Naive thymus-derived CD8-positive, alpha-beta T cell (primary cell): ENCODE data around the gene RBM15B. TPM values are rescaled to one million over a fixed set of nuclear protein-coding genes. Genes with fewer than 3 reads are reported as not detected.

Source experiments
- ATAC-seq, 2 donors: fragments of 150-1000 bp; cut with Tn5 transposase in 1 of 2; sonication (Bioruptor Pico), chemical (Tn5 transposase) in 1 of 2; 1 replicate in 1 of 2; 2 replicates in 1 of 2; pipeline ENCODE4 v1.10.0; 2021; ENCODE audit warnings: mild to moderate bottlenecking in 2 of 2, moderate library complexity in 2 of 2
- POLR2A ChIA-PET: fragments of 350-600 bp; sonication (Branson Sonifier 250); formaldehyde crosslinking; loops from one replicate; lab custom pipeline; 2021; ENCODE audit warnings: antibody characterized with exemption; lab: Charles Lee
- DNase-seq, 10 donors: peaks; one replicate each; pipeline versions ENCODE4 v3.0.0 to v3.0.0-alpha.2; 2020 to 2022
- H3K27ac Mint-ChIP-seq, 10 donors: one replicate each; pipeline ENCODE4 v1.8.0; 2020 to 2022; ENCODE audit warnings: mild to moderate bottlenecking in 10 of 10, mixed read lengths in 10 of 10, moderate library complexity in 4 of 10, inconsistent platforms in 1 of 10
- H3K27me3 Mint-ChIP-seq, 5 donors: one replicate each; pipeline ENCODE4 v1.8.0; 2021 to 2022; ENCODE audit warnings: mixed read lengths in 5 of 5
- H3K36me3 Mint-ChIP-seq, 3 donors: one replicate each; pipeline ENCODE4 v1.8.0; 2020 to 2022; ENCODE audit warnings: mixed read lengths in 3 of 3, mild to moderate bottlenecking in 2 of 3, inconsistent platforms in 1 of 3
- H3K4me1 Mint-ChIP-seq, 4 donors: one replicate each; pipeline ENCODE4 v1.8.0; 2021 to 2022; ENCODE audit warnings: mixed read lengths in 4 of 4
- H3K4me3 Mint-ChIP-seq, 10 donors: one replicate each; pipeline ENCODE4 v1.8.0; 2020 to 2022; ENCODE audit warnings: mild to moderate bottlenecking in 10 of 10, mixed read lengths in 10 of 10, moderate library complexity in 6 of 10, inconsistent platforms in 1 of 10
- H3K9me3 Mint-ChIP-seq, 9 donors: one replicate each; pipeline ENCODE4 v1.8.0; 2020 to 2022; ENCODE audit warnings: mixed read lengths in 9 of 9, mild to moderate bottlenecking in 3 of 9, inconsistent platforms in 1 of 9, moderate library complexity in 1 of 9
- polyA plus RNA-seq, 3 donors: library from polyadenylated mRNA; unstranded; fragments of 300-500 nt; fragmentation: Illumina TruSeq; gene quantifications; one replicate each; pipeline ENCODE4 v1.2.3, GENCODE V29; 2021
- total RNA-seq, 8 experiments: library from RNA in 2 of 8; stranded (reverse) in 2 of 8; gene quantifications; one replicate each; pipeline ENCODE4 v1.2.3 and lab custom pipeline; 2021 to 2026

The RBM15B gene
- total and polyA plus RNA-seq, 5 experiments from 2014 or later, result 12.9 to 42.0 (median 27.3) TPM

DNA sequence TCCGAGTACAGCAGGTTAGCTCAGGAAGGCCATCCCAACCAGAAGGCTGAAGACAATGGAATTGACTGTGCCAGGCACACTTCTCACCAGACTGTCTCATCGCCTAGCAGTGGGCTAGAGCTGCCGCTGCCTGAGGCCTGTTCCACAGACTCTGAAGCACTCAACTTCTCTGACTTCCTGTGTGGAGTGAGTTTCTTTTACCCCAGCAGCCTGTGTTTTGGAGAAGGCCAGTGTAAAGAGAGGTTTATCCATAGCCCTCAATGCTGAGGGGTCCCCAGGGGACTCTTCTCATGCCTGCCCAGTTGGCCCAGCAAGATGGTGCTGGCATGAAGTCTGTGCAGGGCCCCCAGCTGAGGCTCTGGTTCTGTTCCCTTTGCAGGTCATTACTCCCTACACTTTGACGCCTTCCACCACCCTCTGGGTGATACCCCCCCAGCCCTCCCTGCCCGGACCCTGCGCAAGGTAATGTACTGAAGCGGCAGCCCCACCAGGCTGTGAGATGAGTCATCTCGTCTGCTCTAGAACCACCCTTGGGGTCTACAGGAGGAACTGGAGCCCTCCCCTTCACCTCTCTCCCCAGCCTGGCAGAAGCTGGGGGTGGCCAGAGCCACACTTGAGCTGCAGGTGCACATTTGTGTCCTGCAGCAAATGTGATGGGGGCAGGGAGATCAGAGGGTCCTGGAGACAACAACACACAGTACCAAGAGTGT, 11.2 kb upstream of the RBM15B start:
- POLR2A ChIA-PET, result interaction anchor here (0.6 kb wide), 1 partner anchor 1541 kb away, joined by 3 read pairs; no protein-coding TSS in a partner anchor
- peak overlapping the region in 3 of 10 donors; percentile 25 to 87 (median 79) for H3K27ac Mint-ChIP-seq
- H3K27me3 Mint-ChIP-seq, result no peaks in the 10 kb centered on the region
- H3K4me3 Mint-ChIP-seq, result peak overlapping the region in 1 of 10 donors; percentile 28
- ATAC-seq, result no peak
- no peaks in the 10 kb centered on the region for H3K9me3 Mint-ChIP-seq
- no peaks in the 10 kb centered on the region for H3K36me3 Mint-ChIP-seq
- peaks cover 11 to 29% (median 25%) of the 10 kb centered on the region in 4 donors for H3K4me1 Mint-ChIP-seq
- DNase-seq, result peak in 1 of 10 donors; percentile 56

DNA sequence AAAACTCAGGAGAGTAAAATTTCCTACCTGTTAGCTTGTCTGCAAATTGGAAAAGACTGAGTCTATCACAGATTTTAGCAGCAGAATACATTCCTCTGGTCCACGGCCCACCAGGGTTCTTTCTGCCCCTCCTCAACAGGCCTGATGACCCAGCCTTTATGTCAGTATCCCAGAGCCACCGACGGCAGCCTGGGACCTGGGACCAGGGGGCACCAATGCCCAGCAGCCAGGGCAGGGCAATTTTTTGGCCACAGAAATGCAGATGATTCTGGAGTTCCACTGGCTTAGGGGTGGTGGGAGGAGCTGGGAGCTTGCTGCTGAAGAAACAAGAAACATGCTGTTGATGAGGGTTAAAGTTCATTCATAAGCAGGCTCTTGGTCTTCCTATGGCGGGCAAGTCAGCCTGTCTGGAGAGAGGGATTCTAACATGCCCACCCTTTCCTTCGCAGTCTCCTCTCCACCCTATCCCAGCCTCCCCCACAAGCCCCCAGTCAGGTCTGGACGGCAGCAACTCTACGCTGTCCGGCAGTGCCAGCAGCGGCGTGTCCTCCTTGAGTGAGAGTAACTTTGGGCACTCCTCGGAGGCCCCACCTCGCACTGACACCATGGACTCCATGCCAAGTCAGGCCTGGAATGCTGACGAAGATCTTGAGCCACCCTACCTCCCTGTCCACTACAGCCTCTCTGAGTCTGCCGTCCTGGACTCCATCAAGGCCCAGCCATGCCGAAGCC, 10.3 kb upstream of the RBM15B start:
- ATAC-seq (no peak), DNase-seq (peak in 1 of 10 donors; percentile 54)
- Mint-ChIP-seq H3K27ac (peak overlapping the region in 2 of 10 donors; percentile 37 to 57), H3K4me1 (peaks cover 14 to 35% (median 31%) of the 10 kb centered on the region in 4 donors), H3K4me3 (no peak overlapping the region), H3K36me3 (no peaks in the 10 kb centered on the region), H3K9me3 (no peaks in the 10 kb centered on the region), H3K27me3 (no peaks in the 10 kb centered on the region)
- POLR2A ChIA-PET, result interaction anchor here (1.1 kb wide), 1 partner anchor 119 kb away, joined by 3 read pairs; no protein-coding TSS in a partner anchor

DNA sequence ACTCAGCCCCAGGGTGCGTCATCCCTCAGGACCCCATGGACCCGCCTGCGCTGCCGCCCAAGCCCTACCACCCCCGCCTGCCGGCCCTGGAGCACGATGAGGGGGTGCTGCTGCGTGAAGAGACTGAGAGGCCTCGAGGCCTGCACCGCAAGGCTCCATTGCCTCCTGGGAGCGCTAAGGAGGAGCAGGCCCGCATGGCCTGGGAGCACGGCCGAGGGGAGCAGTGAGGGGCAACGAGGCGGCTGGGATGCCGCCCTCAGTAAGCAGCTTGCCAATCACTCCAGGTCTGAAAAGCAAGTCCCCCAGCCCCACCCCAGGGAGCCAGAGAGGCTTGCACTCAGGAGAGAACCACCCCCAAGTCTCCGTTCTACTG, 9.8 kb upstream of the RBM15B start:
- DNase-seq (no peak), ATAC-seq (no peak)
- Mint-ChIP-seq H3K4me3 (no peak overlapping the region), H3K36me3 (peaks cover 0 to 2% (median 0%) of the 10 kb centered on the region in 3 donors), H3K27ac (peak overlapping the region in 1 of 10 donors; percentile 57), H3K9me3 (no peaks in the 10 kb centered on the region), H3K4me1 (peaks cover 18 to 40% (median 37%) of the 10 kb centered on the region in 4 donors), H3K27me3 (no peaks in the 10 kb centered on the region)
- POLR2A ChIA-PET, result interaction anchor here (1.1 kb wide), 1 partner anchor 118 kb away, joined by 3 read pairs; no protein-coding TSS in a partner anchor

DNA sequence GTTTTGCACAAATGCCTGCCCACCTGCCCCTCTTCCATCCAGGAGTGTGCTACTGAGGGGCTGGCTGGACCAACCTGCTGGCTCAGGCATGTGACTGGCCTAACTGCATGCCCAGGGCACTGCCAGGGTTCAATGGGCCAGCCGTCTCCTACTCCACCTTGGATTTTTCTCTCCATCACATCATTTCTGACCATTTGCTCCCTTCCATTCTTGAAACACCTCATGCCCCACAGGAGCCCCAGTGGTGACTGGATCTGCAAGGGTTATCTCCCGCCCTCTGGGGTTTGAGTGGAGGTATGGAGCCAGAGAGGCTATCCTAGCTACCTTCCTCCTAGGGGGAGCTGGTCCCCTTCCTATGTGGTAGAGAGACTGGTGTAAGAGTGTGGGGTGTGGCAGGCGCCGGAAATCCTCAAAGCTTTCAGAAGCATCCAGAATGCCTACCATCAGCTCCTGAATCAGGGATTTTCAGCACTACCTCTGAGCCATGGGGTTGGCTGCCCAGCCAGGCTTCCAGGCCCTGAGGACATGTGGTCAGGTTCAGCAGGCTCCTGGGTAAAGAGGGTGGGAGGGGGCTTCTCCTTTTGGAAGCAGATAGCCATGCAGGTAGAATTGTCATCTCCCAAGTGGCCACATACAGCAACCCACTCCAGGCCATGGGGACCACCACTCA, 8.9 kb upstream of the RBM15B start:
- DNase-seq (peak in 1 of 10 donors; percentile 1), ATAC-seq (no peak)
- Mint-ChIP-seq H3K9me3 (no peaks in the 10 kb centered on the region), H3K36me3 (peaks cover 0 to 3% (median 0%) of the 10 kb centered on the region in 3 donors), H3K27me3 (no peaks in the 10 kb centered on the region), H3K4me3 (no peak overlapping the region), H3K4me1 (peaks cover 21 to 46% (median 44%) of the 10 kb centered on the region in 4 donors), H3K27ac (peak overlapping the region in 6 of 10 donors; percentile 28 to 82 (median 44))
- POLR2A ChIA-PET, result no interaction called here

DNA sequence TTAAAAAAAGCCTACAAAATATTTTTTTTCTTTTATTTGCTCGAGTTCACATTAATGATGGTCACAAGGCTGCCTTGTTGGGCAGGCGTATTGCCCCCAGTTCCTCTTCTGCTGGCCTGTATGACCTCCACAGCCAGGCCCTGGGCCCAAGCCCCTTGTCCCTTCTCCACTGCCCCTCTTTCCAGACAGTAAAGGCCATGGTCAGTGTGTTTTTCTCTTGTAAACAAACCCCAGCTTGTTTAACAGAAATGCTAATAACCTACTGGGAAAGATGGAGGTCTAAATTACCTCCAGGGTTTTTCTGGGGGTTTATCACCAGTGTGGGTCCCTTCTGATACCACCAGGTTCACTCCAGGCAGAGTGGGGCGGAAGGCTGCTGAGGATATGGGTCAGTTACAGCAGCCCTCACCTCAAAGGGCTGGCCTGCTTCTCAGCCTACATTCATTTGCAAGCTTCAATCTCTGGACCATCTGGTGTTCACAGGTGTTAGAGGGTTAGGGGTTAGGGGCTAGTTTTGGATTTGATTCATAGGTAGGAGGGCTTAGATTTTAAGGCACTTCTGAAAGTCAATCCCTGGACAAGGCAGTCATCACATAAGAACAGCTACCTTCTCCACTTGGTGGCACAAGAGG, 8.0 kb upstream of the RBM15B start:
- H3K4me3 Mint-ChIP-seq, result peak overlapping the region in 9 of 10 donors; percentile 11 to 99 (median 98)
- H3K27ac Mint-ChIP-seq, result peak overlapping the region; percentile 47 to 100 (median 88)
- H3K4me1 Mint-ChIP-seq, result peaks cover 24 to 52% (median 51%) of the 10 kb centered on the region in 4 donors
- peaks cover 0 to 11% (median 0%) of the 10 kb centered on the region in 3 donors for H3K36me3 Mint-ChIP-seq
- ATAC-seq (no peak), DNase-seq (peak in 1 of 10 donors; percentile 2)
- POLR2A ChIA-PET, result interaction anchor here (0.8 to 2.7 kb wide), 2 partner anchors 117 to 760 kb away, joined by 3 to 35 read pairs; partner anchors contain the start of gene DCAF1
- no peaks in the 10 kb centered on the region for H3K27me3 Mint-ChIP-seq
- H3K9me3 Mint-ChIP-seq, result no peaks in the 10 kb centered on the region

DNA sequence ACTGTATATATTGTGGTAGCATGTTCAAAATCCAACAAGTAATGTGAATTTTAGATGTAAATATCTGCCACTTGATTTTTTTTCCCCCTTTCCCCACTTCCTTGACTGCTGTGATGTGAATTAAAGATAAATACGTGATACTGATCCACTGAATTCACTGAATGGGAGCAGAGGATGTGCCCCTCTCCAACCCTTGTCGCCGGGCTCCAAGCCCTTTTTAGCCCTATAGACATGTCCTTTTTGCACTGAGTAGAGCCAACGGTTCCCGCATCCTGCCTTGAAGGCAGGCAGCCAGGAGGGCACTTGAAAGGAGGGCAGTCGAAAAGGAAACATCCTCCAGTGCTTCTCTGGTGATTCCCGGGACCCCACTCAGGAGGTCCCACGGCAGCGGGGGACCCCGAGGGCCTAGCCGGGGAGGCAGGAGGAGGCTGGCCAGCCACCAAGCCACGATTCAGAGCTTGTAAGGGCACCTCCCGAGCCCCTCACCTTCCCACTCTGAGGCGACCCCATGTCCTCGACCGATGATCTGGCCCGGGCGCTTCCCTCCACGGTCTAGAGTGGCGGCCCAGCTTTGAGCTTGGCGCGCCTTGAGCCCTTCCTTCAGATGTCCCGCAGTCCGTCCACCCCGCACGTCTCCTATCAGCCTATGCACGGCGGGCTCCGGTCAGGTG, 6.9 kb upstream of the RBM15B start:
- POLR2A ChIA-PET, result interaction anchor here (0.8 to 2.7 kb wide), 8 partner anchors 10 to 817 kb away, joined by 3 to 35 read pairs (median 5); partner anchors contain the start of genes C3orf18 and DCAF1
- peak; percentile 2 to 11 for ATAC-seq
- H3K27me3 Mint-ChIP-seq, result no peaks in the 10 kb centered on the region

DNA sequence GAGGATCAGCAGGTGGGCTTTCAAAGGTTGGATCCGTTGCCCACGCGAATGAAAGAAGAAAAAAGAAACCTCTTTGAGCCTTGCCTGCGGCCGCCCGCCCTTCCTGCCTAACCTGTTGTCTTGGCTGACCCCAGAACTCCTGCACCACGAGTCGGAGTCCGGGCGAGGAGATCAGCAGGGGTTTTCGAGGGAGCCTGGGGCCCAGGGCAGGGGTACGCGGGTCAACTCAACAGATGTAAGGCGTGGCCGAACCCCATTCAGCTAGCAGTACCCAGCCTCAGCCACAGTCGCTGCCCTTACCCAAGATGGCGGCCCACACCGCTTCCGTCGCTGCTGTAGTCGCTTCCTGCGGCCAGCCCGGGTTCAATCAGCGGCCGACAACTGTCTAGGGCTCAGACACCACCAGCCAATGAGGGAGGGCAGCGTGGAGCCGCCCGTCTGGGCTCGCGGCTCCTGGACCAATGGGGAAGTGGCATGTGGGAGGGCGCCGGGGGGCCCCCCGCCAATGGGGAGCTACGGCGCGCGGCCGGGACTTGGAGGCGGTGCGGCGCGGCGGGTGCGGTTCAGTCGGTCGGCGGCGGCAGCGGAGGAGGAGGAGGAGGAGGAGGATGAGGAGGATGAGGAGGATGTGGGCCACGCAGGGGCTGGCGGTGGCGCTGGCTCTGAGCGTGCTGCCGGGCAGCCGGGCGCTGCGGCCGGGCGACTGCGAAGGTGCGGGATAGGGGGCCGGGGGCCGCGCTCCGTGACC, 6.2 kb upstream of the RBM15B start, which contains the start of gene MANF:
TSS of gene MANF (plus strand) at position 566 of the 748 bp plus-strand sequence. CDS start at position 618, 52 bp downstream.
- Mint-ChIP-seq H3K27me3 (no peaks in the 10 kb centered on the region), H3K36me3 (peaks cover 0 to 16% (median 0%) of the 10 kb centered on the region in 3 donors), H3K4me1 (peaks cover 20 to 52% (median 51%) of the 10 kb centered on the region in 4 donors), H3K4me3 (peak within 1 kb of the TSS; percentile 96 to 100 (median 99)), H3K9me3 (no peaks in the 10 kb centered on the region), H3K27ac (peak within 1 kb of the TSS; percentile 97 to 100 (median 99))
- POLR2A ChIA-PET, result interaction anchor here (0.6 to 2.7 kb wide), 19 partner anchors 9 to 1092 kb away, joined by 3 to 35 read pairs (median 4); partner anchors contain the start of genes C3orf18, CISH, DCAF1 and HEMK1
- DNase-seq (peak; percentile 92 to 98 (median 97)), ATAC-seq (peak; percentile 95 to 96)

More for the DNA sequence above, 6.9 kb upstream of the RBM15B start:
- no peaks in the 10 kb centered on the region for H3K9me3 Mint-ChIP-seq
- DNase-seq, result peak in 4 of 10 donors; percentile 14 to 37 (median 20)
- peaks cover 0 to 14% (median 0%) of the 10 kb centered on the region in 3 donors for H3K36me3 Mint-ChIP-seq
- peak overlapping the region; percentile 96 to 100 (median 99) for H3K4me3 Mint-ChIP-seq
- H3K27ac Mint-ChIP-seq, result peak overlapping the region; percentile 97 to 100 (median 99)
- peaks cover 20 to 52% (median 50%) of the 10 kb centered on the region in 4 donors for H3K4me1 Mint-ChIP-seq

DNA sequence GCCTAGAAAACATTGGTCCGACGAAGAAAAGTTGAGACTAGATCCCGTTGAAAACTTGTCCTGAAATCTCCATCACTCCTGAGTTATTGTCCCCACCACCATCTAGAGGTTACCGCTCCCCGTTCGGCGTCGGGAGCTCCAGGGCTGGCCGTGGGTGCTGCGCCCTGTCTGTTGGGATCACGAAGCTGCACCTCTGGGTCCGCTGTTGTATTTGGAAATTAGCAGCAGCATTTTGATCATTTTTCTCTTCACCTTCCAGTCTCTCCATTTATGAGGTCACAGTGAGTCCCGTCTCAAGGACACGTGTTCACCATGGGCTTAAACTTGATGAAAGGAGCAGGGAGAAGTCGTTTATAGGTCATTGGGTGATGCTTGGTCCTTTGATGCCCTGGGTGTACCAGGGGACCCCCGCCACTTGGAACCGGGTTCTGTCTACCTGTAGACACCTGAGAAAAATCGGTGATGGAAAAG, 5.4 kb upstream of the RBM15B start:
- POLR2A ChIA-PET, result interaction anchor here (0.6 to 2.7 kb wide), 18 partner anchors 11 to 1093 kb away, joined by 3 to 35 read pairs (median 4); partner anchors contain the start of genes C3orf18, CISH, DCAF1 and HEMK1
- Mint-ChIP-seq H3K27ac (peak overlapping the region; percentile 91 to 100 (median 98)), H3K4me3 (peak overlapping the region; percentile 89 to 100 (median 96)), H3K9me3 (no peaks in the 10 kb centered on the region), H3K27me3 (no peaks in the 10 kb centered on the region), H3K36me3 (peaks cover 0 to 16% (median 0%) of the 10 kb centered on the region in 3 donors), H3K4me1 (peaks cover 23 to 59% (median 55%) of the 10 kb centered on the region in 4 donors)
- no peak for ATAC-seq
- peak in 2 of 10 donors; percentile 18 to 31 for DNase-seq

DNA sequence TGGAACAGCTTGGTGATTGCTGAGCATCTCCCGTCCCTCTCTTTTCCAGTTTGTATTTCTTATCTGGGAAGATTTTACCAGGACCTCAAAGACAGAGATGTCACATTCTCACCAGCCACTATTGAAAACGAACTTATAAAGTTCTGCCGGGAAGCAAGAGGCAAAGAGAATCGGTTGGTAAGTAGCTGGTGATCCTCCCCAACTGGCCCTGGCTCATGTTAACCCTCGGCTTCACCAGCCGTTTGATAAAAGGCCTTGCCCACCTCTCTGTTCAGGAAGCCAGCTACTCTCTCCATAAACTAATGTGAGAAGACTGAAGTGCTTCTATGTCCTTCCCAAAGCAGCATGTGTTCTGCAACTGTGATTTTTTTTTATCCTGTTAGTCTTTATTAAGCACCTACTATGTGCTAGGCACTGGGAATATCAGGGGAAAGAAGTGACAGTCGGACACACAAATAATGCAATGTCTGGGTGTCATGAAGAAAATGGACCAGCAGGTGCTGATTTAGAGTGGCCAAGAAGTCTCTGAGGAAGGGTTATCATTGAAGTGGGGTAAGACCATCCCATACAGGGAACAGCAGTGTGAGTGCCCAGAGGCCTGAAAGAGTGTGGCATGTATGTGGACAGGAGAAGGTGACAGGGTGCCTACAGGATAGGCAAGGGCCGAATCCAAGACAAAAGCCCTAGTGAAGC, 4.8 kb upstream of the RBM15B start:
- Mint-ChIP-seq H3K36me3 (peaks cover 0 to 16% (median 0%) of the 10 kb centered on the region in 3 donors), H3K9me3 (no peaks in the 10 kb centered on the region), H3K4me3 (peak overlapping the region; percentile 89 to 100 (median 96)), H3K27me3 (no peaks in the 10 kb centered on the region), H3K4me1 (peaks cover 25 to 60% (median 58%) of the 10 kb centered on the region in 4 donors), H3K27ac (peak overlapping the region; percentile 91 to 100 (median 98))
- ATAC-seq (no peak), DNase-seq (peak in 1 of 10 donors; percentile 9)
- POLR2A ChIA-PET, result interaction anchor here (0.6 to 2.7 kb wide), 12 partner anchors 11 to 1021 kb away, joined by 3 to 35 read pairs (median 4); partner anchors contain the start of genes C3orf18, CISH, DCAF1 and HEMK1

DNA sequence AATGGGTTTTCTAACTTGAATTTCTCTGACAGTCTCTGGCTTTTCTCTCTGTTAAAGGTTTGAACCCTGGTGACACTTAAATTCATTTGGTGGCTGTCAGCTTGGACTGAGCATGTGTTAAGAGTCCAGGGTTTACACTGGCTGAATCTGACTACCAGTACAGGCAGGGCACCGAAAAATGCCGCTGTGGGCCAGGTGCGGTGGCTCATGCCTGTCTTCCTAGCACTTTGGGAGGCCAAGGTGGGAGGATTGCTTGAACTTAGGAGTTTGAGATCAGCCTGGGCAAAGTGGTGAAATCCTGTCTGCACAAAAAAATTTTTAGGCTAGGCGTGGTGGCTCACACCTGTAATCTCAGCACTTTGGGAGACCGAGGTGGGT, 4.2 kb upstream of the RBM15B start:
- DNase-seq (peak in 1 of 10 donors; percentile 10), ATAC-seq (no peak)
- H3K27me3 Mint-ChIP-seq, result no peaks in the 10 kb centered on the region
- peak overlapping the region in 9 of 10 donors; percentile 91 to 100 (median 99) for H3K27ac Mint-ChIP-seq
- peaks cover 0 to 16% (median 0%) of the 10 kb centered on the region in 3 donors for H3K36me3 Mint-ChIP-seq
- POLR2A ChIA-PET, result no interaction called here
- no peaks in the 10 kb centered on the region for H3K9me3 Mint-ChIP-seq
- peaks cover 25 to 62% (median 58%) of the 10 kb centered on the region in 4 donors for H3K4me1 Mint-ChIP-seq
- H3K4me3 Mint-ChIP-seq, result peak overlapping the region in 9 of 10 donors; percentile 89 to 100 (median 98)
